GM08714 (cell line): ENCODE measurements around the gene RFNG.

Experiments
- H3K4me3 ChIP-seq: fragments of 200-500 bp; sonication (Bioruptor generic); 2 replicates; pipeline ENCODE4 v1.5.1; 2014; ENCODE audit warnings: mild to moderate bottlenecking, low read length, inconsistent platforms
- ZNF274 ChIP-seq: IDR thresholded peaks from 2 replicates; pipeline ENCODE4 v1.6.1; 2012; ENCODE audit warnings: mild to moderate bottlenecking, low read depth, low read length

Gene RFNG, protein sequence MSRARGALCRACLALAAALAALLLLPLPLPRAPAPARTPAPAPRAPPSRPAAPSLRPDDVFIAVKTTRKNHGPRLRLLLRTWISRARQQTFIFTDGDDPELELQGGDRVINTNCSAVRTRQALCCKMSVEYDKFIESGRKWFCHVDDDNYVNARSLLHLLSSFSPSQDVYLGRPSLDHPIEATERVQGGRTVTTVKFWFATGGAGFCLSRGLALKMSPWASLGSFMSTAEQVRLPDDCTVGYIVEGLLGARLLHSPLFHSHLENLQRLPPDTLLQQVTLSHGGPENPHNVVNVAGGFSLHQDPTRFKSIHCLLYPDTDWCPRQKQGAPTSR

DNA sequence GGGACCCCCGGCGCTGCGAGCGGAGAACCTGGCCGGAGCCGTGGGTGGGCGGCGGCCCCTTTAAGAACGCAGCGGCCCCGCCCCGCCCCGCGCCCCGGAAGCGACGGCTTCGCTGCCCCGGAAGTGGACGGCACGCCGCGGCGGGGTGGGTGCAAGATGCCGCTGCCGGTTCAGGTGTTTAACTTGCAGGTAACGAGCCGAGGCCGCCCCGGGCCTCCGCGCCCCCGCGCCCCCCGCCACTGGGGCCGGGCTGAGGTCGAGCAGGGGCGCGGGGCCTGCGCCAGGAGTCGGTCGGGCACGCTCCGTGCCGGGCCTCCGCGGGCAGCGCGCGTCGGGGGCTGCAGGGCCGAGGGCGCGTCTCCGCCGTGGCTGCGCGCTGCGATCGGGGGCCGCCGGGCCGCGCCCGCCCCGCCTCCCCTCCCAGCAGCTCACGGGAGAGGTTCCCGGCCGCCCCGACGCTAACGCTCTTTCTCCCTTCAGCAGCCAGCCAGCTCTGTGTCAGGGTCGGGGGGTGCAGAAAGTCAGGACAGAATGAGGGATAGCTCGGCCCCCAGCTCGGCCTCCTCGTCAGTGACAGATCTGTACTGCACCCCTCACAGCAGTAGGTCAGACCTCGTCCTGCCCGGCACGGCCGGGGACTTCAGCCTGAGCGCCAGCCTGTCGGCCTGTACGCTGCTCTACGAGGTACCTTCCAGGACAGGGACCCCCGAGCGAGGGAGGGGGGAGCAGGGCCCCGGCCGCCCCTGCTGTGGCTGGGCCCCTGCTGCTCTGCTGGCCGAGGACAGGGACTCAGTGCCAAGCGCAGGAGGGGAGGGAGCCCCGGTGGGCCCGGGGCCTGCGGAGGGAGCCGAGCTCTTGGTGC lies at the start of gene RFNG, which contains the start of gene GPS1:
Gene RFNG, minus strand, starts transcription at position 36 of the 862 bp plus-strand sequence. CDS start 45 bp downstream, outside the sequence.
Gene GPS1, plus strand, starts transcription at position 123 of the 862 bp plus-strand sequence. Its CDS starts 34 bp downstream, at position 157.
- TF ChIP-seq ZNF274 = no peak
- H3K4me3 ChIP-seq = peak within 1 kb of the TSS; percentile 86

DNA sequence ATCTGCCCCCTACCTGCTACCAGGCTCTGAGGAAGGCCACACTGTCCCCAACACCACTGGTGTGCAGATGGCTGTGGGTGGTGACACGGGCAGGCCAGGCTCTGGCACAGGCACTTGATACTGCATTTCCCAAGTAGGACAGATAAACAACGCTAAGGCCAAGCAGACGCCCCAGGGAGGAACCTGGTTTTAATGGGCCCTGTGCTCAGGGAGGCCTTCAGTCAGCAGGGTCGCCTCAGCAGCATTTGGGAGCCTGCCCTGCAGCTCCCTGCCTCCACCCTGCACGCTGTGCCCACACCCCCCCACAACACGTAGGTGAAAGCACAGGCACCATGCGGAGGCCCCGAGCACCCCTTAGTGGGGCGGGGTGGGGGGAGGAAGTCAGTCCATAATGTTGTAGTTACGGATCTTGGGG lies 49.7 kb upstream of the RFNG start:
- no peak overlapping the region for H3K4me3 ChIP-seq
- no peak for TF ChIP-seq ZNF274

DNA sequence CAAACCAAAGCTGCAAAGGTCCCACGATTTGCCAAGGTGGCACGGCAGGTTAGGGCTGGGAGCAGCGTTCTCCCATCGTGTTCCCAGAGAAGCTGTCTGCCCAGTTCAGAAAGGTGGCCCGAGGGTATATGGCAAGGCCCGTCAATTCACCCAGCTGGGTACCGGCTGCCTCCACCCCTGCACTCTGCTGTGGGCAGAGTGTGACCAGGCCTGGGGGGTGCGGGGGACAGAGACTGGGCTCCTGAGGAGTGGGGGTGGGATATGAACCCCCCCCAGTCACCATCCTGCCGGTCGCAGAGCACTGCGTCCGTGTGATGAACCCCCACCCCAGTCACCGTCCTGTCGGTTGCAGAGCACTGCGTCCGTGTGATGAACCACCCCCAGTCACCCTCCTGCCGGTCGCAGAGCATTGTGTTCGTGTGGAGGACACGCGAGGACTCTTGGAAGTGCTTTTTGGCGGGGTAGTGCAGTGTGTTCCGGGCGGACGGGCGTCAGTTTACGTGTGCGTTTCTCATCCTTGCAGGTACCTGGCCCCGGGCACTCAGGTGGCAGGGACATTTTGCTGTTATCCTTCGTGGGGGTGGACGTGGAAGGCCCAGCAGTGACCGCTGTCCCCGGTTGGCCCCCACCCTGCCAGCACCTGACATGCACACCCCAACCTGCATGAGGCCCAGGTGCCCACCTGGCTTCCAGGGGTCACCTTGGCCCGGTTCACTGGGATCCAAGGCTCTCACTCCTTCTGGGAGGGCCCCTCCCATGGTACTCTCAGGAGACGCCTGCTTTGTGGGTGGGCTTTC lies 49.1 kb upstream of the RFNG start:
- no peak for TF ChIP-seq ZNF274

DNA sequence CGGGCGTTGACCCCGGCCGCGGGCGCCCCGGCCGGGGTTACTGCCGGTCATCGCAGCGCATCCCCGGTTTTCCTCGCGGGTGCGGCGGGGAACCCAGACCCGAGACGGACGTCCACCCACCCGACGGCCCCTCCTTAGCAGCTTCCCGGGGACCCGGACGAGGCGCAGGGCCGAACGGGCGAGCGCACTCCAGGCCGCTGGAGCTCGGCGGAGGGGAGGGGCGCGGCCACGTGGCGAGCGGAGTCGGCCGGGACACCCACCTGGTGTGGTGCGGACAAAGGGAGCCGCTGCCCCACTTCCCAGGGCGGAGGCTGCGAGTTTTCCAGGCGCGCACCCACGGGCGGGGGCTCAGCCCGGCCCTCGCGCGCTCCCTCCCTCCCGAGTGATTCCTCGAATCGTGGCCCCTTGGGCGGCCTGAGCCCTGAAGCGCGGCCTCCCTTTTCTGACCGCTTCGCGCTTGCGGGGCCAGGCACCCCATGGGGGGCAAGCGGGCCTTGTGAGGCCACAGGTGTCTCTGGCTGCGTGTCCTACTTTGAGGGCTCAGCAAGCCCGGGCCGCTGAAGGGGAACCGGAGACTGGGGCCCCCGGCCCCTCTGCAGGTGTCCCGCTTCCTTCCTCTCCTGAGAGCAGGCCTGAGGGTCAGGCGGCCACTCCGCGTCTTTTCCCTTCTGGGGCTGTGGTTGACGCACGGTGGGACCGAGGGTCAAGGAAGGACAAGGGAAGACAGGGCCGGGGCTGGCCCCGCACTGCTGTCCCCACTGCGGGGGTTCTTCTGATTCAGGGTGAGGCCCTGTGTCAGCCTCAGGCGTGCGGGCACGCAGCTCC lies 47.5 kb upstream of the RFNG start:
- no peak for TF ChIP-seq ZNF274

More for the DNA sequence above, 49.1 kb upstream of the RFNG start:
- no peak overlapping the region for H3K4me3 ChIP-seq

DNA sequence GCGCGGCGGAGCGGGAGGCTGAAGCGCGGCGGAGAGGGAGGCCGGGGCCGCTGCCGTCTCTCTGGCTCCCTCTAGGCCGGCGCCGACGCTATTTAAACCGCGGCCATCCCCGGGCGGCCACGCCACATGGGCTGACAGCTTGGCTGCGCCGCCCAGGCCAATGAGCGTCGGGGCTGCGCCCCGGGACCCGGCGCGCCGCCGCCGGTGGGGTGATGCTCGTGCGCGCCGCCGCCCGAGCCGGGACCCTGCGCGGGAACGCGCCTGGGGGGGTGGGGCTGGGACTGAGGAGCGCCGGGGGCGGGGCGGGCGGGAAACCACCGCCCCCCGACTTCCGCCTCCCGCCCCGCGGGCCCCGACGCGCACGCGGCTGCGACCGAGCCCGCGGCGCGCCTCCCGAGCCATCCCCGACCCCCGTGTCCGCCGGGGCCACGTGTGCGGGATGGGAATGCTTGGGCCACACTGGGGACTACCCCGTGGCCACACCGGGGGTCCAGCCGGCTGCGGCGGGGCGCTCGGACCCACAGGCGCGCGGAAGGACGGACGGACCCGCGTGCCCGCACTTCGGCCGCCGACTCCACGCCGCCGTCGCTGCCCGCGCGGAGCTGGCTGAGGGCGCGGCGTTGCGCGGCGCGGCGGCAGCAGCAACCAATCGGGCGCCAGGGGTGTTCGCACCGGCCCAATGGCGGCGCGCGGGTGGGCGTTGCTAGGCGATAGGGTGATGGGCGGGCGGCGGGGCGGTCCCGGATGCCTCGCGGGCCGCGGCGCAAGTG lies 46.7 kb upstream of the RFNG start, which contains the start of gene FASN:
Gene FASN, minus strand, starts transcription at position 68 of the 770 bp plus-strand sequence. CDS start 1,791 bp downstream, outside the sequence.
- no peak for TF ChIP-seq ZNF274
- H3K4me3 ChIP-seq = peak within 1 kb of the TSS; percentile 78

More for the DNA sequence above, 47.5 kb upstream of the RFNG start:
- peak overlapping the region; percentile 61 for H3K4me3 ChIP-seq

DNA sequence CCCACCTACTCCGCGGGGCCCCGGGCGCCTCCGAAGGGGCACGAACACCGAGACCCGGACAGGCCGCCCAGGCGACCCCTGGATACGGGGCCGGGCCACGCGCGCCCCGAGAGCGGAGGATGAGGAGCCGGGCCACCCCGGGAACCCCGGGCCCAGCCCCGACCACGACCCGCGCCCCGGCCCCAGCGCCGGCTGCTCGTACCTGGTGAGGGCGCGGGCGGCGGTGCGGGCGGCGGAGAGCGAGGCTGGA lies 46.2 kb upstream of the RFNG start:
- no peak for TF ChIP-seq ZNF274
- peak overlapping the region; percentile 78 for H3K4me3 ChIP-seq

DNA sequence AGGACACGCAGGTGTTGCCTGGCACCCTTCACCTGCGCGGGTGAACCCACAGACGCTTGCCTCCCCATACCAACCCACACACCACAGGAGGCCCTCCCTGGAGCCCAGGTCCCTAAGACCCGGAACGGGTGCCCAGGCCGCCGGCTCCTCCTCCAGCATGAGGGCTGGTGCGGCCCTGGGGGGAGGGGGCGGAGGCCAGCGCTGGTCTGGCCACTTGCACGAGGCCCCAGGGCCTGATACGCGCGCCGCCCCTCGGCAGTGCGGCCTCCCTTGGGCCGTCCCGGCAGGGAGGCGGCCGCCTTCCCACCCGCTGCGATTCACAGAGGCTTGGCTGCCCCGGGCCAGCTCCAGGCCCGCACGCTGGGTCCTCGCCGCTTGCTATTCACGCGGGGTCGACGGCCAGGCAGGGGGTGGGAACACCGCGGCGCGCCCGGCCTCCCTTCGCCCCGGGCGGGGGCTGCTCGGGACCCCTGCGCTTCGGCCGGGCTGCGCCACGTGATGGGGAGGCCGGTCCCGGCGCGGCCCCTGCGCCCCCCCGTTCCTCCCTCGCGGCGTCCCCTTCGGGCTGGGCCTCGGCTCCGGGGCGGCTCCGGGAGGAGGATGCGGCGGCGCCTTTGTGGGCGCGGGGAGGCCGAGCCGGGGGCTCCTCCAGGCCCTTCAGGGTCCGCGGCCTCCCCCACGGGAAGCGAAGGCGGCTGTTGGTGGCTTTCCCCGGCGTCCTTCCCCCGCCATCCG lies 45.7 kb upstream of the RFNG start:
- TF ChIP-seq ZNF274 = no peak
- H3K4me3 ChIP-seq = peak overlapping the region; percentile 78

DNA sequence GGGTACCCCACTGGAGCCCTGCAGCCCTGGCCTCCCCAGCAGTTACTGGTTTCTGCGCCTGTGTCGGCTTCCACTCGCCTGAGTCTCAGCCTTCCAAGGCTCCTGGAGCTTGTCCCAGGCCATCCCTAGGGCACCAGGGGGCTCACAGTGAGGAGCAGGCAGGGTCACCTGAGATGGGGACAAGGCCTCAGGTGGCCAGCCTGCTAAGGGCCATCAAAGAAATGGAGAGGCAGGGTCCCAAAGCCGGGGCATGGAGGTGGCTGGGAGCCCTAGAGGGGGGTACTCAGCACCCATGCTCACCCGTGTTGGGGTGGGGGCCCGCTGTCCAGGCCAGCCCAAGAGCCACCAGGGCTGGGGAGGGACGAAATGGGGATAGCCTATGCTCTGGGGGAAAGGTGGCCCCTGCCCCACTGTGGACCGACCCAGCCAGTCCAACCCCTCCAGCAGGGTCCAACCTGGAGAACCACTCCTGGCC lies 45.1 kb upstream of the RFNG start:
- TF ChIP-seq ZNF274 = no peak
- peak overlapping the region; percentile 78 for H3K4me3 ChIP-seq

DNA sequence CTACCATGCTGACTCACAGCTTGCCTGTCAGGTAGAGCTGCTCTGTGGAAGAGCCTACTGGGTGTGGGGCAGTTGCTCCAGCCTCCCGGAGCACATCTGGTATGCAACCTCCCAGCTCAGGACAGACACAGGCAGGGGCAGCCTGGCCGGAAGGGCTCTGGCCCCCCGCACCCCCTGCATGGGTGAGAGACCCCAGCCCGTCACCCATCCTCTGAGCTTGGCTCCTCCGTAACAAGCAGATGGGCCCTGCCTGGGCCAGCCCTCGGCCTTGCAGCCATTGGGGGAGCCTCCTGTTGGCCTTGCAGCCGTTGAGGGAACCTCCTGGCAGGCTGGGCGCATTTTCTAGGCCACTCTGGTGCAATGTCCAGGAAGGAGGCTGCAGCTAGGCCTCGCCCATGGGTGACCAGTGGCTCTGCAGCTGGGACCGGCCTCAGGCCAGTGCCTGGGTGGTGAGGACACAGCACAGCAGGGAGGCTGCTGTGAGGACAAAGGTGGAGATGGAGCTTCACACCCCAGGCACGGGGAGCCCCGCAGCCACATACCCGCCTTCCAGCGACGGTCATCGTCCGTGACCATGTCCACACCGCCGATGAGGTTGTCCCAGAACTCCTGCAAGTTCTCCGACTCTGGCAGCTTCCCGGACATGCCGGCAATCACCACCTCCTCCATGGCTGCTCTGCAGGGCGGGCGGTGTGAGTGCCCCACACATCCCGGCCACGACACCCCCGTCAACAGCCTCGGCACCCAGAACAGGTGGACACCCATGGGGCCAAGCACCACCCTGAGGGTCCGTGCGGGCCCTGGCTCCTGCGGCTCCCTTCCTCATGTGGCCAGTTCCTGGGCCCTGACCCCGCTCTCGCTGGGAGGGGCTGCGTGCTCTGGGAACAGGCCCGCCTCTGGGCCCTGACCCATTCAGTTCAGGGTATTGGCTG lies 44.4 kb upstream of the RFNG start:
- no peak for TF ChIP-seq ZNF274
- H3K4me3 ChIP-seq = peak overlapping the region; percentile 78; the same call in 1 of the 2 replicates

DNA sequence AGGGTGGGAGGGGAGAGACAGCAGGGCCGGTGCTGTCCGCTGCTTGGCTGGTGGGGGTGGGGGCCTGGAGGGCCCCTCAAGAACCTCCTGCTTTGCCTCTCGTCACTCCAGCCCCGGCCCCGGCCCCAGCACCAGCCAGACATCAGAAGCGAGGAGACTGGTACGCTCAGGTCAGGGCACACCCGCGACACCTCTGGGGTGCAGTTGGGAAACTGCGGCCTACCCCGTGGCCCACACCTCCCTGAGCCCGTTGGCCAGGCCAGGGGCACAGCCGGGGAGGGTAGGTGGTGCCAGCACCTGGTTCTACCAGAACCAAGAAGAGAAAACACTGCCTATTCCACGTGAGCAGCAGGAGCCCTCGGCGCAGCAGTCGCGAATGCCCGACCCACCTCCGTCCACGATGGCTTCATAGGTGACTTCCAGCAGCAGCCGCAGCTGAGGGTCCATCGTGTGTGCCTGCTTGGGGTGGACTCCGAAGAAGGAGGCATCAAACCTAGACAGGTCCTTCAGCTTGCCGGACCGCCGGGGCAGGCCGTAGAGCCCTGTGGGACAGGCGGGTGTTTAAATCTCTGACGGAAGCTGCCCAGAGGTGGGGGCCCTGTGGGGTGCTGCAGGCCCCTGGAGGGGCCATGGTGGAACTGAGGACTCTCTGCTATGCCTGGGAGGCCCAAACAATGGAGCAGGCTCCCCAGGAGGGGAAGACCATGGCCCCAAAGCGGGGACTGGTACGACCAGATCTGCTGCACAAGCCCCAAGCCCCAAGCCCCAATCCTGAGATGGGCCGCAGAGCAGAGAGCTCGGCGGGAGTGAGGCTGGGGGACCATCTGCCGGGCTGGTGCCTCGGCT lies 43.5 kb upstream of the RFNG start:
- TF ChIP-seq ZNF274 = no peak
- H3K4me3 ChIP-seq = no peak overlapping the region
